Colonic mucosa (tissue), 4 donors: ENCODE measurements around the gene RFFL. TPM values are rescaled to one million over a fixed set of nuclear protein-coding genes. Genes with fewer than 3 reads are reported as not detected.

ENCODE experiments used
- DNase-seq: peaks from one replicate; pipeline ENCODE4 v3.0.0-alpha.2; 2020
- H3K27ac ChIP-seq: fragments of 200-600 bp; one replicate; pipeline ENCODE4 v1.8.0; 2021
- H3K27me3 ChIP-seq: fragments of 200-600 bp; one replicate; pipeline ENCODE4 v1.8.0; 2021
- H3K36me3 ChIP-seq: fragments of 200-600 bp; one replicate; pipeline ENCODE4 v1.8.0; 2021
- H3K4me1 ChIP-seq: fragments of 200-600 bp; one replicate; pipeline ENCODE4 v1.8.0; 2021; ENCODE audit warnings: mild to moderate bottlenecking
- H3K4me3 ChIP-seq: fragments of 200-600 bp; one replicate; pipeline ENCODE4 v1.8.0; 2021
- H3K9ac ChIP-seq, 2 donors: one replicate each; pipeline ENCODE4 v1.7.0; 2013; ENCODE audit warnings: control low read depth in 2 of 2, low read depth in 2 of 2, low read length in 2 of 2
- H3K9me3 ChIP-seq: fragments of 200-600 bp; one replicate; pipeline ENCODE4 v1.8.0; 2021
- intact Hi-C: fragments of 100-400 bp; cut with DNase I; formaldehyde crosslinking; loops from one replicate; pipeline ENCODE4 v1.14.1; 2022
- total RNA-seq, 2 donors: library from RNA; stranded (reverse); fragmentation: NEBNext Ultra II Directional in 1 of 2; extraction: Animal tissue kit (Norgen Biotek cat#: 25700) in 1 of 2; gene quantifications; one replicate each; pipeline ENCODE4 v1.2.1, GENCODE V29; 2021
- TF ChIP-seq, protein P1 (sequence below): fragments of 200-600 bp; IDR thresholded peaks from one replicate; pipeline ENCODE4 v1.8.0; 2022; ENCODE audit warnings: antibody characterized with exemption, mild to moderate bottlenecking
- donor health status: healthy.
- donor health status: DM: no; HTN: no; CAD: no.
- donor health status: DM: no; HTN: no; CAD: no.

RFFL gene
- total RNA-seq, 2 donors from 2014 or later = 48.4 to 82.5 TPM

DNA sequence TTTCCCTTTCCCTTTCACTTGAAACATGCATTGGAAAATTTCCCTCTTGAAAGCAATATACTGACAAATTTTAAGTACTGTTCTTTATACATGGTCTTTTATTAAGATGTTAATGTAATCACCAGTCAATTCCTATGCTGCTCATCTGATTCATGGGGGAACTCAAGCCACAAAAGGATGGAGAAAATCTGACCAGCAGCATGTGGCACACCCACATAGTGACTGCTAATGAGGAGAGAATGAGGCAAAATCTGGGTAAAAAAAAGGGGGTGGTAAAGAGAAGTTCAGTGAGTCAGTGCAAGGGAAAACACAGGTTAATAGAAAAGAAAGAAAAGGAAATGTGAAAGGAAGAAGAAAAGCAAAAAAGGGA, 11.3 kb downstream of the RFFL start:
- DNase-seq = no peak
- Histone ChIP-seq H3K4me1 (peaks cover 6% of the 10 kb centered on the region), H3K27me3 (no peaks in the 10 kb centered on the region), H3K9me3 (no peaks in the 10 kb centered on the region), H3K27ac (peak overlapping the region; percentile 69), H3K9ac (peak overlapping the region in 1 of 2 donors; percentile 9), H3K4me3 (no peak overlapping the region), H3K36me3 (no peaks in the 10 kb centered on the region)
- intact Hi-C loops = no loop called here
- TF ChIP-seq, protein P1, sequence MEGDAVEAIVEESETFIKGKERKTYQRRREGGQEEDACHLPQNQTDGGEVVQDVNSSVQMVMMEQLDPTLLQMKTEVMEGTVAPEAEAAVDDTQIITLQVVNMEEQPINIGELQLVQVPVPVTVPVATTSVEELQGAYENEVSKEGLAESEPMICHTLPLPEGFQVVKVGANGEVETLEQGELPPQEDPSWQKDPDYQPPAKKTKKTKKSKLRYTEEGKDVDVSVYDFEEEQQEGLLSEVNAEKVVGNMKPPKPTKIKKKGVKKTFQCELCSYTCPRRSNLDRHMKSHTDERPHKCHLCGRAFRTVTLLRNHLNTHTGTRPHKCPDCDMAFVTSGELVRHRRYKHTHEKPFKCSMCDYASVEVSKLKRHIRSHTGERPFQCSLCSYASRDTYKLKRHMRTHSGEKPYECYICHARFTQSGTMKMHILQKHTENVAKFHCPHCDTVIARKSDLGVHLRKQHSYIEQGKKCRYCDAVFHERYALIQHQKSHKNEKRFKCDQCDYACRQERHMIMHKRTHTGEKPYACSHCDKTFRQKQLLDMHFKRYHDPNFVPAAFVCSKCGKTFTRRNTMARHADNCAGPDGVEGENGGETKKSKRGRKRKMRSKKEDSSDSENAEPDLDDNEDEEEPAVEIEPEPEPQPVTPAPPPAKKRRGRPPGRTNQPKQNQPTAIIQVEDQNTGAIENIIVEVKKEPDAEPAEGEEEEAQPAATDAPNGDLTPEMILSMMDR = no peak

DNA sequence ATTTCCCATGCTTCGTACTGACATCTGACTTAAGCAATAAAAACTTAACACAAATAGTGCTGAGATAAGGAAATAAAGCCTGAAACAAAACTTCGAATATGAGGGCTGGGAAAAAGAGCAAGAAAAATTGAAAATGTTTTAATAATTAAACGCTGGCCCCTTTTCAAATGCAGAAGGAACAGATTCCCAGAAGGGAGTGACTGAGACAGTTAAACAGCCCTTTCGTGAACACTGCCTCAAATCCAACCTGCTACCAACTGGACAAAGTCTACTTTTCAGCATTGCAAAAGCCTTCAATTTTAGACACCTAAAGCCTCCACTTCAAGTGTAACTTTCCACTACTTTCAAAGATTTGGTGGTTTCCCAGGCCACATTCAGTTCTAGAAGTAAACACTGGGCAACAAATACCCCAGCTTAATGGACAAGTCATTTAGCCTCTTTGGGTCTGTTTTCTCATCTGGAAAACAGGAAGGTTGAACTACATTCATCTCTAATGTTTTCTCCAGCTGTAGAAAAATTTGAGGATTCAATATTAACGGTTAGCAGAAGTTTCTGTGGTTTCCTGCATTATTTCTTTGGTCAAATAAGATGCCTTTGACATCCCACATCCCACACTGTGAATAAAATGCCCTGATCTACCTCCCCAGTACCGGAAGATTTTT, 11.8 kb downstream of the RFFL start:
- peak overlapping the region in 1 of 2 donors; percentile 9 for H3K9ac ChIP-seq
- peaks cover 6% of the 10 kb centered on the region for H3K4me1 ChIP-seq
- TF ChIP-seq, protein P1 = no peak
- H3K27me3 ChIP-seq = no peaks in the 10 kb centered on the region
- no peak overlapping the region for H3K4me3 ChIP-seq
- no peaks in the 10 kb centered on the region for H3K9me3 ChIP-seq
- DNase-seq = peak; percentile 27
- H3K27ac ChIP-seq = peak overlapping the region; percentile 69
- H3K36me3 ChIP-seq = no peaks in the 10 kb centered on the region
- intact Hi-C loops = no loop called here

DNA sequence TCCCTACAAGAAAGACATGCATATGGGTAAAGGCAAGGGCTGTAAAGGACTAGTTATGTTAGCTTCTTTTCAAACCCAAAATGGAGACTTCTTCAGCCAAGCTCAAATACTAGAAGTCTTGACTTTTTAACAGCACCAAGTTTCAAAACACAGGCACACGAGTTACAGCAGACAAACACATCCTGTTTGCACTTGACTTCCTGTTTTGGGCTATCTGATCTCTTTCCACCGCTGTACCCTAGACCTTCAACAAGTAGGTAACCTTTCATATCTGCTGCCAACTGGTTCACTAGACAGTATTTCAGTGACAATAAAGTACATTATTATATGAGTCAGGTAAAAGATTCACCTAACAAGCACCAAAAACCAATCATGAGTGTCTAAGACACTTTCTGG, 12.3 kb downstream of the RFFL start:
- DNase-seq = no peak

DNA sequence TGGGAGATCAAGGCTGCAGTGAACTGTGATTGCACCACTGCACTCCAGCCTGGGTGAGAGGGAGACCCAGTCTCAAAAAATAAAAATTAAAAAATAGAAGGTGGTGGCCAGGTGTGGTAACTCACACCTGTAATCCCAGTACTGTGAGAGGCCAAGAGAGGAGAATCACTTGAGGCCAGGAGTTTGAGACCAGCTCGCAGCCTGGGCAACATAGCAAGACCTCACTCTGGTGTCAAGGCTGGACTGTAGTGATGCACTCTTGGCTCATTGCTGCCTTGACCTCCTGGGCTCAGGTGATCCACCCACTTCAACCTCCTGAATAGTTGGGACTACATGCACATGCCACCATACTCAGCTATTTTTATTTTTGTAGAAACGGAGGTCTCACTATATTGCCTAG, 13.3 kb downstream of the RFFL start:
- H3K36me3 ChIP-seq = no peaks in the 10 kb centered on the region
- no peaks in the 10 kb centered on the region for H3K9me3 ChIP-seq
- no peak overlapping the region for H3K9ac ChIP-seq
- DNase-seq = no peak
- peak overlapping the region; percentile 69 for H3K27ac ChIP-seq
- intact Hi-C loops = no loop called here
- TF ChIP-seq, protein P1 = no peak
- H3K4me3 ChIP-seq = no peak overlapping the region
- H3K27me3 ChIP-seq = no peaks in the 10 kb centered on the region
- H3K4me1 ChIP-seq = peaks cover 13% of the 10 kb centered on the region

More for the DNA sequence above, 12.3 kb downstream of the RFFL start:
- no peaks in the 10 kb centered on the region for H3K27me3 ChIP-seq
- intact Hi-C loops = no loop called here
- H3K36me3 ChIP-seq = no peaks in the 10 kb centered on the region
- no peak overlapping the region for H3K4me3 ChIP-seq
- peaks cover 6% of the 10 kb centered on the region for H3K4me1 ChIP-seq
- H3K9ac ChIP-seq = peak overlapping the region in 1 of 2 donors; percentile 4
- TF ChIP-seq, protein P1 = no peak
- H3K27ac ChIP-seq = peak overlapping the region; percentile 69
- H3K9me3 ChIP-seq = no peaks in the 10 kb centered on the region

DNA sequence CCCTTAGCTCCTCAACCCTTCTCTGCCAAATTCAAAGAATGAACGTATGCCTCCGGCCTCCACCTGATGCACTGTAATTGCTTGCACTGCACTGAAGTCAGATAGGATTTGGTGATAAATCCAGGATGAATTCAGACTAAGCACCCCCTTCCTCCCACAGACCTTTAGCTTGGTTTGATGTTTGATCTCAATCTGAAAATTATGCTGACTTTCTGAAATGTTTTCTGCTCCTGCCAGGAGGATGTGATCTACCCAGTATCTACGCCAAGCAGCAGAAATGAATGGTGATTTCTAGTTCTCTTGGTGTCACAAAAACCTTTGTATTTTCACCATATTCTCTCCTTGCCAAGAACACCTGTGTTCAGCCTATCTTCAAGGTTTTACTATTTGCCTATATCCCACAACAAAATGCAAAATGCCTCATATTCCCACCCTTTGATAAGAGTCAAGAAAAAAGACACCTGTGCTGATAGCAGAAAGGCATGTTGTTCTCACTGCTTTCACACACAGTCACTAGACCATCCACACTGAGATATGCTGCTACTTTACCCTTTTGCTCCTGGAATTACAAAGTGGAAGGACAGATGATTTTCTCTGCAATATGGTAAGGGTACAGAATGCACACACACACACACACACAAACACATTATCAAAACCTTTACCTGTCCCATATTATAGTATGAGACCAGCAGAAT, 14.7 kb downstream of the RFFL start:
- Histone ChIP-seq H3K27me3 (no peaks in the 10 kb centered on the region), H3K9me3 (no peaks in the 10 kb centered on the region), H3K9ac (no peak overlapping the region), H3K4me1 (peaks cover 17% of the 10 kb centered on the region), H3K27ac (no peak overlapping the region), H3K36me3 (no peaks in the 10 kb centered on the region), H3K4me3 (no peak overlapping the region)
- intact Hi-C loops = no loop called here
- DNase-seq = no peak
- TF ChIP-seq, protein P1 = no peak
